GM19324 (cell line): Measurements from ENCODE around the gene HS3ST5.
"Not testable (repeated sequence)": the region's sequence is repeated elsewhere in the genome, so short reads cannot be mapped to it uniquely, and the experiment has no call there.

Experiments
- ATAC-seq: cut with Tn5 transposase; IDR thresholded peaks from one replicate; pipeline ENCODE4 v1.9.1; 2021; ENCODE audit warnings: mild to moderate bottlenecking, moderate library complexity; ENCODE audit not compliant: unreplicated experiment, low FRiP score

HS3ST5 gene

DNA sequence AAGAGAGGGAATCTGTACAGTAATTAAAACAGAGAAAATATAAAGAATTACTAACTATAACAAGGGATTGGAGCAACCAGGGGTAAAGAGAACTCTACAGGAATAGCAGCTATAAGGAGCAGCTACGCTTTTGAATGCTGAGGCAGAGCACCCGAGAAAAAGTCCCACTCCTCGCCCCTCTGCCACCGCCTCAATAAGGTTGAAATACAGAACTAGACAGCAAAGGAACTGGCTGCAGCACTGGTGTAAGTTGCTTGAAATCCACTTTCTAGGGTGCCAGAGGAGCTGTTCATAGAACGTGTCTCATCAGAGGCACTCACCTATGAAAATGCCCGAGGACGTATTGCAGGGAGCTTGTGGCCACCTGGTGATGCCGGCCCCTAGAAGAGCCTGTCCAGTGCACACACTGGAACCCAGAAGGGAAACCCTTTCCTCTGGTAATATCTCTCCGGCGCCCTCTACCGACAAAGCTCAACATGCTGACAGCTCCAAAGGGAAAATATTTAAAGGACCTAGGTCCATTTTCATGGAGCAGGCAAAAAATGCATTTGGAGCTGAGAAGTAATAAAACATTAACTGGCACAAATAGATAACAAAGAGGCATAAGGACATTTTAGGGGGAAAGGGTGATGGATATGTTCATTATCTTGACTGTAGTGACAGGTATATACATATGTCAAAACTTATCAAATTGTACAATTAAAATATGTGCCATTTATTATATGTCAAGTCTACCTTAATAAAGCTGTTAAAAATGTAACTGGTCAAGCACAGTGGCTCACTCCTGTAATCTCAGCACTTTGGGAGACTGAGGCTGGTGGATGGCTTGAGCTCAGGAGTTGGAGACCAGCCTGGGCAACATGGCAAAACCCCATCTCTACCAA is 234.5 kb downstream of the HS3ST5 start:
- ATAC-seq = peak; percentile 76

DNA sequence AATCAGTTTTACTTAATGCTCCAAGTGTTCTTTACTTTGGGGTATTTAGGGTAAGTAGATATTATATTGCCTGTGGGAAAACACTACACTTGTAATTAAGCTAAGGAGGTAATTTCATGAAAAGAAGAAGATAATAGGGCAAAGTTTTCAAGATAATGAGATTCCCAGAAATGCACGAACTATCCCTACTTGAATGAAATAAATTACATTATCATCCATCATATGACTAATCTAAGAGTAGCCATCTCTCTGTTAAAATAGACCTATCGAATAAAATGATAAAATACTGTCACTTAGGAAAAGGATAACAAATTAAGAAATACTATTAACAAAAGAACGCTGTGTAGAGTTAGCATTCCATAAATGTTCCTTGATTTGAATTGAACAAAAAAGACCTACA is 236.8 kb downstream of the HS3ST5 start:
- ATAC-seq = no peak

DNA sequence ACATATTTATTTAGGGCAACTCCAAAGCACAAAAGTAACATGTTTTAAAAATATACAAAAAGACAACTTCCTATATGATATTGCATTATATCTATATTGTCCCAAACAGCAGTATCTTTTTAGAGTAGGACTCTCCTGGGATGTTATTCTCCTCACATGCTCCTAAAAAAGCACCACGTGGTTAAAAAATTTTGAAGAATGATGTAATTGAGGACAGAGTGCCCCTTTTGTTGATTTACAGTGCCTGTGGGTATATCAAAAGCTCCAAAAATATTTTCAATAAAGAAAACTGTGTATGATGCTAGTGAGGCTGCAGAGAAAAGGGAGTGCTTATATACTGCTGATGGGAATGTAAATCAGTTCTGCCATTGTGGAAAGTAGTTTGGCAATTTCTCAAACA is 241.6 kb downstream of the HS3ST5 start:
- no peak for ATAC-seq

DNA sequence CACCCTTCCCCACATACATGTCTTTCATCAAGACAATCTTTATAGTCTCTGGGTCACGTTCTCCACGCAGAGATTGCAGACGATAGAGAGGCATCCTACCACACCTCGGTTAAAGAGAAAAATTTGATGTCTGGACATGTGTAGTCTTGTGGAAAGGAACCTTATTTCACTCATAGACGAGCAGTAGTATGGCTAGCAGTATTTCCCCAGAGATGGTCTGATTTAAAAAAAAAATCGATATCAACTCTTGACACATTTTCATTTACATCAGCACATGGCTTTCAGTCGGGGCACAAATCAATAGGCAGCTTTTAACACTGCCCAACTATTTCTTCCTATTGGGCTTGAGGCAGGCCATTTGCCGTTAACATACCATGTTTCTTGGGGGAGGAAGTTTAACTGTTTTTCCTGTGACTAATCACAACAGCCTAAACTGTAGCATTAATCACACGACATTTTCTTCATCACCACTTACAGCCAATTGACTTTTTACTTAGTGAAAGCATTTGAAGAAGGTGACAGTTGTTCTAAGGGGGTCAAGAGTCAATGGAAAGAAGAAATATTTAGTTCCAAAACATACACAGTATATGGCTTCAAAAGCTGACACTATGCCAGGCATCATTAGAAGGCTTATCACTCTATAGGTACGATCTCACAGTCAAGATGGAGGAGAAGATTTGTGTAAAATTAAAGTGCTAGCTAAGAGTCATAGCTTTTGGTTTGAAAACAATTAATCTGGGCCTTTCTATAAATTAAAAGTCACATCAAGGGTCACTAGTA is 242.4 kb downstream of the HS3ST5 start:
- ATAC-seq = no peak

DNA sequence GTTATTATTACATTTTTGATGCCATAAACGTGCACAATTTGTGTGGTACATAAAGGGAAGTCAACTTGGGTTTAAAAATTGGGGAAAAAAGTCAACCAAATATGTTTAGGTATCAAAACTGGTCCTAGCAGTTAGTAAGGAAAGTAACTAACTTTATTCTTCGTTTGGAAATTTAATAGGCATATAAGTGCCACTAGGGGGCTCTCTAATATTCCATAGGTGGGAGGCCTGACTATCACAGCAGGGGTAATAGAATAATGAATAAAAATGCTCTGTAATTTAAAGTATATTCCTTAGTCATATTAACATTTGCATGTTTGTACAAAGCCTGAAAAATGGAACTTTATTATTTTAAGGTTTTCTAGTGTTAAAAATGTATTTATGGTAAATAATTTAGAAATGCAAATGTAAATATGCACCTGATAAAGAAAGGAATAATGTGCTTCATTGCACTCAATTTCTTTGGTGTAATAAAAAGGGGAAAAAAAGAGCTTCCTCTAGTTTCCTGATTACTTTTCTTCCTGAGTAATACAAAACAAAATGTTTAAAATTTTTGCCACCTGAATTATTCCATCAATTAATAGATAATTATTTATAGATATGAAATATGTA is 246.2 kb downstream of the HS3ST5 start:
- ATAC-seq = no peak

DNA sequence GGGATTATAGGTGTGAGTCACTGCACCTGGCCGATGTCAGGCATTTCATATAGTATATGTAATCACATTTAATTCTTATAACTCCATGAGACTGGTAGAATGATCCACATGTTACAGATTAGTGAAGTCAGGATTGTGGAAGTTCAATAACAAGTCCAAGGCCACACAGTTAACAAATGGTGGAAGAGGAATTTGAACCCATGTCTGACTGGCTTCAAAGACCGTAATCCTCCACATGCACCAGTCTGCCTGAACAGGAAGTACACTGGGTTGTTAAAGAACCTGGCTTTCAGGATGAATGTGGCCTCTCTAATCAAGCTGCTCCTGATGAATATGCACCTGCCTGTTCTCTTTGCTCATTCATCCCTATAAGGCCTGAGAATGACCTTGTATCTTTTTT is 249.9 kb downstream of the HS3ST5 start:
- ATAC-seq = no peak

DNA sequence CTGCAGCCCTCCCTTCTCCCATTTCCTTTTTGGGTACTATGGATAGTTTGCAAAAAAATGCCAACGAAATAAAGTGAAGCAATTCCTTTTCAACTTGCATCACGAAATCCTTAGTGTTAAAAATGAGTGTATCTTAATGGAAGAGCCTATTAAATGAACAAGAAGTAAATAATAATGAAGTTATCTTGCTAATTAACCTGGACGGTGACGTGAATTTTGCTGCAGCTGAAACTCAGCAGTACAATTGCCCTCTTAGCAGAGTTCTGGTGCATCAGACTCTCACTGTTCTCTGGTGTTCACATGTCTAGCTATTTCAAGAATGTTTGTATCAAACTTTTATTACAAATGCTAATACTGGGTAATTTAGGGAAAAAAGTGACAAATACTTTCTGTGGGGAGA is 252.2 kb downstream of the HS3ST5 start:
- ATAC-seq = no peak

DNA sequence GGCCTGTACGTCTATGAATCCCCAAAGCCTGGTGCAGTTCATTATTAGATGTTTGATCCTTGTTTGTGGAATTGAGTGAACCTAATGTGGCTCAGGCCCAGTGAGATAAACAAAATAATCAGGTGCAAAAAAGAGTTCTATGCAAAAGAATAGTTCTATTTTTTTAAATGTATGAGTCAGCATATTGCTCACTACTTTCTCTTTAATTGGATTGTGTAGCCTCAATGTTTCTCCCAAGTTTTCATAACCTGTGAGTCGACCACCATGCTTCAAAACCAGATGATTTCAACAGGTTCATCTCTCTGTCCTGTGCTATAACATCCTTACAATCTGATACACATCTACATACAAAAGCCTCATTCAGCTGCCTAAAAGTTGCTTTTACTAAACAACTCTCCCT is 255.3 kb downstream of the HS3ST5 start:
- ATAC-seq = no peak

DNA sequence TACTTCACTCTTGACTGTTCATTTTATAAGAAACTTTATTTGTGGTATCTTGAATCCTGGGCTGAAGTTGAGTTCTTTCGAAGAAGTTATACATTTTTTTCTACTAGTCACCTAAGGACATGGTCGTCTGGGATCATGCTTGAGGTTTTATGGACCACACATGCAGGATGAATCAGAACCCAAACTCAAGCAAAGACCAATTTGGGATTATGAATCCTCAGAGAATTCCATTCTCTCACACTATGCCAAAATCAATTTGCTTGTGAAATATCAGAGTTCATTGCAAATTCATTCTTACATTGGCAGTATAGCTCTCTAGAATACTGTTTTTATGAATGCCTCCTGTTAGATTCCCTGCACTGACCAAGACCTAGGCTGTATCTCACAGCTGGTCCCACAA is 257.6 kb downstream of the HS3ST5 start:
- no peak for ATAC-seq

DNA sequence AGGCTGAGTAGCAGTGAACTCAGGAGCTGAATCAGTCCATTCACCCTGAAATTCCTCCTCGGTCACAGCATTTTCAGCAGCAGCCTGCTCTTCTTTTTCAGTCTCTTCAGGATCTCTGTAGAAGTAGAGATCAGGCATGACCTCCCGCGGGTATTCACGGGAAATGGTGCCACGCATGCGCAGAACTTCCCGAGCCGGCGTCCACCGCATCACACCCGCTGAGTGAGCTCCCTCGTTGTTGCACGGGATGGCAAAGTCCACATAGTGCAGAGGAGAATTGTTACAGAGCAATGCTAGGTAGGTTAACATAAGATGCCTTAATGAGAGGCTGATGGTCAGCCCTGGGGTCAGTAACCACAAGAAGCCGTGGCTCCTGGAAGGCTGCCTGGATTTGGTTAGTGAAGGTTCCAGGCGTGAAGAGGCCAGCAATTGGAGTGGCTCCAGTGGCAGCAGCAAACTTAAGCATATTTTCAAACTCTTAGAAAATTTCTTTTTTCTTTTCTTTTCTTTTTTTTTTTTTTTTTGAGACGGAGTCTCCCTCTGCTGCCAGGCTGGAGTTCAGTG is 258.4 kb downstream of the HS3ST5 start:
- no peak for ATAC-seq

DNA sequence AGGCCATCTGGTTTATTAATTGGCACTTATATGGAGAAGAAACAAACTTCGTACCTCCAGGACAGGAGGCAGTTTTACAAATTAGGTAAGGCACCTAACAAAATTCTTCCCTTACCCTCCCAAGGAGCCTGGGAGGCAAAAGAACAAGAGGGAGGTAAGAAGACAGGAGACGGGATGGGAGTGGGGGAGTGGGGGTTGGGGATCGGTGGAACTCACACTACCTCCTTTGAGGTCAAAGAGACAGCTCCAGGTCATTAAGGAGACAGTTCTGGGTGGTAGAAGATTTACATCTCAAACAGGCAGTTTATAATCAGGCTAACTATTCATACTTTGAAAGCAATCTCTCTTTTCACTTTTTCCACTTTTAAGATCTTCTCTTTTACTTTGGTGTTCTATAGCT is 259.6 kb downstream of the HS3ST5 start:
- no peak for ATAC-seq

DNA sequence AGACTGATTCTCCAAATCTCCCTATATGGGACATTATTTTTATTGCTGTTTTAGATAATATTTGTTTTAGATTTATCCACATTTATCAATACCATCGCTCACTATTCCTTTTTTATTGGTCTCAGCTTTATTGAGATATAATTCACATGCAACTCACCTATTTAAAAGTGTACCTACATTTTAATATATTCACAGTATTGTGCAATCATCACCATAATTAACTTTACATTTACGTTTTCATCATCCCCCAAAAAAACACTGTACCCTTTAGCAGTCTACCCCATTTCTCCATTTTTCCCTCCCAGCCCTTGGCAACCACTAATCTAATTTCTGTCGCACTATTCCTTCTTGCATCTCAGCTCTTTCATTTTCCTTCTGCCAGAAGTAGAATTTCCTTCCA is 261.1 kb downstream of the HS3ST5 start:
- no peak for ATAC-seq

DNA sequence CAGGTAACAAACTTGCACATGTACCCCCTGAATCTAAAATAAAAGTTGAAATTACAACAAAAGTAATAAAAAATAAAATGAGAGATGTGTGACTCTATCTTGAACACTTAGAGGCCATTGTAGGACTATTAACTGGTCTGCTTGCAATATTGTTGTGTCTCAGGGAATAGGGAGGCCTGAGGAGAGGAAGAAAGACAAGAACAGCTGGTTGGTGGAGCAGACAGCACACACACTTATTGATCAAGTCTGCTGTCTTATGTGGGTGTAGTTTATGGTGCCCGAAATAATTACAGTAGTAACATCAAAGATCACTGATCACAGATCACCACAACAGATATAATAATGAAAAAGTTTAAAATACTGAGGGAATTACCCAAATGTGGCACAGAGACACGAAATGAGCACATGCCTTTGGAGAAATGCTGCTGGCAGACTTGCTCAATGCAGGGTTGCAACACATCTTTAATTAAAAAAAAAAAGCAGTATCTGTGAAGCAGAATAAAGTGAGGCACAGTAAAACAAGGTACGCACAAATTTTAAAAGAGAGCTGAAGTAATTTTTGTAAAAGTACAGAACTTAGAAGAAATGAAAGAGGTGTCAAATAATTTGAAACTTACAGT is 261.8 kb downstream of the HS3ST5 start:
- ATAC-seq = no peak

DNA sequence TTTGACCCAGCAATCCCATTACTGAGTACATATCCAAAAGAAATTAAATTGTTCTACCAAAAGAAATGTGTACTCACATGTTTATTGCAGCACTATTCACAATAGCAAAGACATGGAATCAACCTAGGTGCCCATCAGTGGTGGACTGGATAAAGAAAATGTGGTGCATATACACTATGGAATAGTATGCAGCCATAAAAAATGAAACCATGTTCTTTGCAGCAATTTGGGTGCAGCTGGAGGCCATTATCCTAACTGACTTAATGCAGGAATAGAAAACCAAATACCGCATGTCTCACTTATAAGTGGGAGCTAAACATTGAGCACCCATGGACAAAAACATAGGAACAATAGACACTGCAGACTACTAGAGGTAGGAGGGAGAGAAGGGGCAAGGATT is 262.4 kb downstream of the HS3ST5 start:
- ATAC-seq = not testable (repeated sequence)

DNA sequence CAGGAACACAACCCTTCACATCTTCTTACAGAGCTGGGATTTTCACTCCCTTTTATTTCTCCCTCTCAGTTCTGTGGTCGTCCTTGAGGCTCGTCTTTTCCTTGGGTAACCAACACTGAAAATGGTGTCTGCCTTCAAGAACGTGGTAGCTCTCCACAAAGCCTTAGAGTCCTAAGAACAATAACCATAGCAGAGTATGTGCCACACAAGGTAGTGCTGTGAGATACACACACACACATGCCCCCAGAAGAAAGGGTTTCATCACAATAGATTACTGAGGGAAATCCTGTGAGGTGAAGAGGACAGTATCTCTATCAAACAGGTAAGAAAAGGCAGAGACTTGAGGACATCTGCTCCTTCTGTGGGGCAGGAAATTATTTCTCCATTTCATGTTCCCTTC is 267.0 kb downstream of the HS3ST5 start:
- ATAC-seq = no peak

DNA sequence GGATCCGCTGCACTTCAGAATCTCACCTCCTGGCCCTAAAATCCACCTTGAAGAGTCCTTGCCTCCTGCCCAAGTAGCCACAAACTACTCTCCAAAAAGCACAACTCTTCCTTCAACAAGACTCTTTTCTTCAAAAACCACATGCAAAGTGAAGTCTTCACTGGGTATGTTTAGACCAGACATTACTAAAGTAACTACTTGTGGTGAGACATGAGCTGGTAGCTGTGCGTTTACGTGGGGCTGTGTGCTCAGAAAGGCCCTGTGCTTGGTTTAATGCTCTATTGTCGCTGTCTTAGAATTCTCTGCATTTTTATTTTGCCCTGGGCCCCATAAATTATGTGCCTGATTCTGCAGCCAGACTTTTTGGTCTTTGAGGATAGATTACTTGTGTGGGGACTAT is 267.5 kb downstream of the HS3ST5 start:
- ATAC-seq = no peak

DNA sequence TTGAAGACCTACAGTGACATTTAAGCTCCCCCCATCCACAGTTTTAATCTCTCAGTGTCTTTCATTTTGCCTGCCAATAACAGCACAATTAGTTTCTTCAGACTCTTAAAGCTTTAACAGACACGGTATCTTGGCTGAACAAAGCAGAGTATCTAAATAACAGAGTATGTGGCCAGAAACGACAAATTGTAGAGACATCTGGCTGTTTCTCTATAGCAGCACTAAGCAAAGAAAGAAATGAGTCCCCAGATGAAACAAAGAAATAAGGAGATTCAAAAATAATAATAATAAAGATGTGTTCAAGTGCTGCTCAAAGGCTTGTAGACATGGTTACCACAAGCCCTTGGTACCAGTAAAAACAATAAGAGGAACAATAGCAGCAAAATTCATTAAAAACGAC is 274.1 kb downstream of the HS3ST5 start:
- no peak for ATAC-seq

DNA sequence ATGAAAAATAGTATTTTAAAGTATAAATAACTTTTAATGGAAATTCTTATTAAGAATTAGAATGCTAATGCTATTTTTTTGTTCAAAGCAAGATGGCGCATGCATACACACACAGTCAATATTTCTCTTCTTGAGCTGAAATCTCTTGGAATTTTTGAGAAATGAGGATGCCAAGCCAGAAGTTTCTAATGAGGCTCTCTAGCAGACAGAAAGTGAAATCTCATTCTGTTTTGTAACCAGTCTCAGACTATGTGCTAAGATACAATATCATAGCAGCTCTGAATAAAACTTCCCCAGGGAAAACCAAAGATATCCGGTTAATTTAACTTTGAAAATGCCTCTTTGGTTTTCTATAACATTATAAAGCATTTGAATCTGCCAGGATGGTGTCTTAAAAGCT is 274.7 kb downstream of the HS3ST5 start:
- no peak for ATAC-seq

DNA sequence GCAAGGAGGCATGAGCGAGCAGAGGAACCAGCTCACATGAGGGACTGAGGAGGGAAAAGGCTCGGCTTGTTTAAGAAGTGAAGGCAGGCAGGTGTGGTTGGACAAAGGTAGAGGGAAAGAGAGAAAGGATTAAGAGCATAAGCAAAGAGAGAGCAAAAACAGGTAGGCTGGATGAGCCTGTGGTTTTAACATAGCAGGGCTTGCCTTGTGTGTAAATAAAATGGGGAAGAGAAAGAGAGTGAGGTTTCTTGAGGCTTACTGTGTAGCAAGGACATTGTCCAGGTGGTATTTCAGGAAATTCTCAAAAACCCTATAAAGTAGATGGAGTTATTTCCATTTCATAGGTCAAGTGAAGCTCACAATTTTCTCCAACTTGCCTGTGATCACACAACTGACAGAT is 278.0 kb downstream of the HS3ST5 start:
- ATAC-seq = peak; percentile 53

DNA sequence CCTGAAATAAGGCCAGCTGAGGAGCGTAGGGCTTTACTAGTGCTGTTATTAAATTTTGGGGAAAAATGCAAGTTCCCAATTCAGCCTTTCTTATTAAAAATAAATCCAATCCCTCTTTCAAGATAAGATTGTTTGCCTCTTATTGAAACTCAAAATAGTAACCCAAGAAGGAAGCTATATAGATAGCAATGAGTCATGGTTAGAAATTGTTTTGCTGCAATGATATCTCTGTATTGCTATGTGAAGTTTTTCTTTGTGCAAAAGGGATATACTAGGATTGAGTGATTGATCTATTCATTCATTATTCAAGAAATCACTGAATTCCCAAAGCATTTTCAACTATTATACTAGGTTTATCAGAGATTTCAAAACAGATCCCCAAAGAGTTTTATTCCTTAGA is 278.9 kb downstream of the HS3ST5 start:
- no peak for ATAC-seq

DNA sequence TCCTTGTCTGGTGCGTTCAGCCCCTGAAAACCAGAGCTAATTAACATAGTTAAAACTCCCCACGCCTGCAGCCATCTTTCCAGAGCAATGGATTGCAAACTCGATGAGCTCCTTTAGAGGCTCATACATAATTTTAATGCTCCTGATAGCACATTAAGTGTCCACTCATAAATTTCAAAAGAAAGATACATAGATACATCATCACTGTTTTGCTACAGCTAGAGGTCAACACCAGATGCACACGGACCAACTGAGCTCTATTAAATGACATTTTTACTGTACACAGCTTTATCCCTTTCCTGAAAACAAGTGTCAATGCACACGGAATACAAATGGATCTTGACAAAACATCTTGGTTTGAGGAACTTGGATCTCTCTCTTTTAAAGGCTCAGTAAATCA is 280.6 kb downstream of the HS3ST5 start:
- ATAC-seq = no peak
